Medulla oblongata (tissue), 1 donor: ENCODE measurements around the gene OPCML.

Experiments
- DNase-seq: peaks from one replicate; pipeline ENCODE4 v3.0.0-alpha.2; 2015; ENCODE audit errors: extremely low spot score

The OPCML gene

DNA sequence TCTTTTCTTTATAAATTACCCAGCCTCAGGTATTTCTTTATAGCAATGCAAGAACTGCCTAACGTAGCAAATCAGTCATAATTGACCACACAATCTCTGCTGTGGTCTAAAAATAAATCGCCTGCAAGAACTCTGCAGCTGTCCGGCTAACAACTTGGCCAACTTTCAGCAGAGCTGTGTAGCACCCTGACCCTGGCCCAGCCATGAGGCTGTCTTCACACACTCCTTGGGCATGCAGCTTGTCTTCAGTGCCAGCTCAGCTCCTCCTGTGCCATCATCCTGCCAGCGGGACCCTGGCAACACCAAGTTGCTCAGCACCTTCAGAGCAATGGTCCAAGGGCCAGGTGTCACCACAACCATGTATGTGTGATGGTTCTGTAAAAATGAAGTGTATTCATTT, 355.6 kb downstream of the OPCML start:
- no peak for DNase-seq

DNA sequence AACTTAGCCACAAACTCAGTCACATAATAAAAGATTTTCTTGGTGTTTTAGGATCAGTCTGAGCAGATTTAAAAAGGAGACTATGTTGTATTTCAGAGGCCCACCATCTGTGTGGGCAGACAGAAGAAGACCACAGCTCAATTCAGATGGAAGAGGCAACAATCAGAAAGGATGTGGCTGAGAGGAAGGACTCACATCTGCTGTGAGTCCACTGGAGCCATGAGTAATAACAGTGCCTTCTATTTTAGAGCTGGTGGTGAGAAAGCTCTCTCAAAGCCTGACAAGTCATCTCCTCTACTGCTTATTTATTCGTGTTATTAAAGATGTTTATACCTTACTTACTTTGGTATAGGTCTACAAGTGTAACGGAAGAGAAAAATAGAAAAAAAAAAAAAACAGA, 357.2 kb downstream of the OPCML start:
- no peak for DNase-seq

DNA sequence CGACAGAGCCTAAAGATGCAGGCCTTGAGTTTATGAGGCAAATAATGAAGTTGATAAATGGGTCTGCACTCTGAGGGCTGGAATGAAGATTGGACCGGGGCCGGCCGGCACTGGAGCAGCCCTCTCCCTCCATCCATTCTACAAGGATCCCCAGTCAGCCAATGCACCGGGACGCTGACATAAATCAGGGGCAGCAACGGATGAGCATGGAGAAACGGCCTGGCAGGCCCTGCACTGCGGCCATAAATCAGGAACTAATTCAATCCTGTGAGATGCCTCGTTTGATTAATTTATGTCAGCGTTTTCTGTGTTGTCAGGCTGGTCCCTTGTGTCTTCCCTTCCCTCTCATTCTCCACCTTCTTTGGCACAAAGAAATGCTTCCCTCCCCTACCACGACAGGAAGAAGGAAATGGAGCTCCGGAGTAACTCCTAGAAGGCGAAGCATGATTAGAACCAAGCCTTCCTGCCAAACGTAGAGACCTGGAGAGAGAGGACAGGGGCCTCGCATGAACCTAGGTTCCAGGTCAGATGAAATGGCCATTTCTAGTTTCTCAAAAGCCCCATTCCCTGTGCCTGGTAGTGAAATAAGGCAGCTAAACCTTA, 358.4 kb downstream of the OPCML start:
- DNase-seq: no peak

DNA sequence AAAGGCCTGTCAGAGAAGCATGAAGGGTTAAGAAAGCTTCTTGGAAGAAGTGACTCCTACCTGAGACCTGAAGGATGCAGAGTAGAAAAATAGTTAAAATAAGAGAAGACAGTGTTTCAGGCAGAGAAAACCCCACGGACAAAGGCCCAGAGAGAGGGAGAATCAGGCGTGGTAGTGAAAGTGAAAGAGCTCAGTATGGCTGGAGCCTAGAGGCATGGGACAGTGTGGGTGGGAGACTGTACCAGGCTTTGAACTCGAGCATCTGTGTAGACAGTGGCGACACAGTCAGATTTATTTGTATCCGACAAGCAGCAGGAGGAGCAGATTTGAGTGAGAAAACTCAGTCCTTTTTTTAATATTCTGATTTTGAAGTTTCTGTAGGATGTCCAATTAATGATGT, 360.0 kb downstream of the OPCML start:
- DNase-seq: no peak

- no peak for DNase-seq
Observed at GRCh38 chr11:133171374-133171773, 360.9 kb downstream of the OPCML start.

- no peak for DNase-seq
Observed at GRCh38 chr11:133168016-133168415, 364.3 kb downstream of the OPCML start.

DNA sequence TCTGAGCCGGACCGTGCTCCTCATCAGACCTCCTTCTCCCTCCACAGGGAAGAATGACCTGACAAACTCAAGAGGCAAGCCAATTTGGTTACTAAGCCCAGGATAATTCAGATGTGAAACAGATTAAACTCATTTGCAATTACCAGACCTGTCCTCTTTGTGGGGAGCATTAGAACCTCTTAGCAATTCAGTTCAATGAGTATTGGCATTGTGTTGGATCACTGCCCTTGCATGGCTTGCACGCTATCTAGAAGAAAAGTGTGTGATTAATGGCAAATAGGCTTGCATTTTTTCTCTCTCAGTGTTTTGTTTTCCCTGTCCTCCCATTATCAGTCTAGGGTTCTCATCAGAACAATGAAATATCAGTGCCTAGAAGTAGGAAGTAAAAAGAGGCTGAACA, 365.6 kb downstream of the OPCML start:
- DNase-seq: no peak

DNA sequence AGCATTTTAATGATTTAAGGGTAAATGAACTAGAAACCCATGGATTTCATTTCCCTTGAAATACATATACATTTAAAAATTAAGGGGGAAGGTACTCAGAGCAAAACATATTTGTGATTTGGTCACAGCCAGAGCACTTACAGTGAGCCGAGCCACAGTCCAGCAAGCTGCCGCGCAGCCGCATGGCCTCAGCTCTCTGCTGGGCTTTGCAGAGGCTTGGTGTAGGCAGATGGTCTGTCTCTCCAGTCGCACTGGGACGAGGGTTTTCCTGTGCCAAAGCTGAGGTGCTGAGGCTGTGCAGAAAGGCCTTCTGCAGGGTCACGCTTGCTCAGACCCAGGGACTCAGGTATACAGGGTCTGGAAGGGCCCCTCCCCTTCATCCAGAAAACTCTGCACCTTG, 367.3 kb downstream of the OPCML start:
- DNase-seq: no peak

GRCh38 chr11:133163463-133164419, 368.6 kb downstream of the OPCML start:
- peak; percentile 81 for DNase-seq

GRCh38 chr11:133162227-133162626, 370.1 kb downstream of the OPCML start:
- no peak for DNase-seq

- no peak for DNase-seq
Observed at GRCh38 chr11:133160754-133161153, 371.5 kb downstream of the OPCML start.

GRCh38 chr11:133156986-133157745, 375.1 kb downstream of the OPCML start:
- DNase-seq: peak; percentile 13

GRCh38 chr11:133154781-133155180, 377.5 kb downstream of the OPCML start:
- DNase-seq: no peak

GRCh38 chr11:133154076-133154475, 378.2 kb downstream of the OPCML start:
- no peak for DNase-seq

DNA sequence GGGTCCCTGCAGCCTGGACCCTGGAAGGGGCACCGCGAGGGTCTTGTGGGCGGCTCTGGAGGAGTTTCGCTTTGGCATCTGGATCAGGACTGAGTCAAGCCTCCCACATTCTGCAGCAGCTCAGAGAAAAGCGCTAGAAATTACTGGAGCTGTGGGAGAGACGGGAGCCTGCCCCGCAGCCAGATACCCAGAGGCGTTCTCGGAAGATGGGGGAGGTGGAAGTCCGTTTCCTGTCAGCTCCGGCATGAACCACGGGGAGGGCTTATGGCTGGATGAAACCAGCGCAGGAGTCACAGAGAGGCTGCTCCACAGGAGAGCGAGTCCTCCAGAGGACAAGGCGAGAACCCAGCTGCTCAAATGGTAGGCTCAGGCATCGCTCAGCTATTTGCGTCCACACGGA, 379.3 kb downstream of the OPCML start:
- no peak for DNase-seq

- no peak for DNase-seq
Observed at GRCh38 chr11:133149698-133150097, 382.6 kb downstream of the OPCML start.

DNA sequence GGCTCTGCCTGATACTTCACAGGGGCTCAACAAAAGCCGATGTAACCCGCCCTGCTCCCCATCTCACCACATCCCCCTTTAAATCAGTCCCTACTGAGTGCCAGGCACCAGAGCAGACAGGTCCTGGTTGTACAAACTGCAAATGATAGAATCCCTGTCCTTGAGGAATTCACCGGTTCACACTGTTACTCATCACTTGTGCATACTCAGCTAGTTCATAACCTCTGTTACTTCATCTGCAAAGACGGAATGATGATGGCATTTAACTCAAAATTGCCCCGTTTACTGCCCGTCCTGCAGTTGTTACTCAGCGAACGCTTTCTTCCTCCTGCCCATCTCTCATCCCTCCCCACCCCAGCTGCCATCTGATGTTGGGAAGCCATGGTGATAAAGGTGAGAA, 384.7 kb downstream of the OPCML start:
- DNase-seq: no peak

GRCh38 chr11:133146697-133147306, 385.5 kb downstream of the OPCML start:
- no peak for DNase-seq

- no peak for DNase-seq
Observed at GRCh38 chr11:133137939-133138338, 394.4 kb downstream of the OPCML start.

- DNase-seq: no peak
Observed at GRCh38 chr11:133137270-133137669, 395.0 kb downstream of the OPCML start.

DNA sequence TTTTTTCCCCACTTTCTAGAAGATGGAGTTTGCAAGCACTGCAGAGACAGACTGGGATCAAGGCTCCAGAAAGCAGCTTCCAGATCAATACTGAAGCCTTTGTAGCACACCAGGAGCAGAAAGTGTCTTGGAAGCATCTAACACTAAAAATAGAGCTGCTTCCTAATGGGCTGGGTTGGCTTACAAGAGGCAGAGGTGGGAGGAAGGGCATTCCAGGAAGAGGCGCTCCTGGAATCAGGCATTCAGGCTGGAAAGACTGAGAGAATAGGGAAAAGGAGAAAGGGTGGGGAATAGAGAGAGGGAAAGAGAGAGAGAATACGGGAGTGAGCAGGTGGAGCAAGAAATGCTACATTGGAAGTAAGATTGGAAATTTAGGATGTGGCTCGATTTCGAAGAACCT, 395.9 kb downstream of the OPCML start:
- DNase-seq: no peak
